ENCODE data around the gene RASAL2.

Gene RASAL2

GRCh38 chr1:178472531-178472930 is 378.6 kb downstream of the RASAL2 start:
- DNase-seq, result no peak

- no peak for DNase-seq
Measured at GRCh38 chr1:178477373-178477772, 383.5 kb downstream of the RASAL2 start.

GRCh38 chr1:178477841-178478240 is 383.9 kb downstream of the RASAL2 start:
- DNase-seq, result no peak

- DNase-seq, result no peak
Measured at GRCh38 chr1:178483251-178483957, 389.5 kb downstream of the RASAL2 start.

- no peak for DNase-seq
Measured at GRCh38 chr1:178484698-178485225, 390.9 kb downstream of the RASAL2 start.

- no peak for DNase-seq
Measured at GRCh38 chr1:178485541-178485981, 391.7 kb downstream of the RASAL2 start.

GRCh38 chr1:178486100-178487069 is 392.5 kb downstream of the RASAL2 start:
- no peak for DNase-seq

GRCh38 chr1:178487070-178487615 is 393.2 kb downstream of the RASAL2 start:
- DNase-seq, result no peak

GRCh38 chr1:178488393-178488792 is 394.5 kb downstream of the RASAL2 start:
- DNase-seq, result no peak

- DNase-seq, result no peak
Measured at GRCh38 chr1:178489399-178489798, 395.5 kb downstream of the RASAL2 start.

GRCh38 chr1:178490136-178490535 is 396.2 kb downstream of the RASAL2 start:
- no peak for DNase-seq

- DNase-seq, result no peak
Measured at GRCh38 chr1:178490967-178491366, 397.1 kb downstream of the RASAL2 start.

GRCh38 chr1:178491721-178492120 is 397.8 kb downstream of the RASAL2 start:
- DNase-seq, result no peak

- no peak for DNase-seq
Measured at GRCh38 chr1:178492341-178492740, 398.4 kb downstream of the RASAL2 start.

GRCh38 chr1:178493301-178493741 is 399.4 kb downstream of the RASAL2 start:
- DNase-seq, result no peak

- no peak for DNase-seq
Measured at GRCh38 chr1:178494569-178494971, 400.7 kb downstream of the RASAL2 start.

- DNase-seq, result no peak
Measured at GRCh38 chr1:178495158-178495557, 401.3 kb downstream of the RASAL2 start.

- no peak for DNase-seq
Measured at GRCh38 chr1:178495741-178496409, 402.0 kb downstream of the RASAL2 start.

- no peak for DNase-seq
Measured at GRCh38 chr1:178496410-178497135, 402.7 kb downstream of the RASAL2 start, which contains the start of gene CLEC20A. Gene CLEC20A (minus strand): TSS chr1:178496964. CDS start chr1:178496939, 25 bp downstream.

- no peak for DNase-seq
Measured at GRCh38 chr1:178497903-178498478, 404.1 kb downstream of the RASAL2 start.

- DNase-seq, result no peak
Measured at GRCh38 chr1:178498896-178499675, 405.2 kb downstream of the RASAL2 start.

Data from NK-92 treated with Interleukin-12 subunit alpha and Interleukin-12 subunit beta, amount 100 ng/mL, for 24 hours (cell line).